Nephron (organoid): ENCODE data around the gene ARIH2.

Experiments used
- H3K27ac Mint-ChIP-seq, 3 experiments: 2 replicates each; pipeline ENCODE4 v1.8.0; 2020; ENCODE audit warnings: mixed read lengths in 3 of 3, mild to moderate bottlenecking in 2 of 3, moderate library complexity in 1 of 3
- H3K27me3 Mint-ChIP-seq: 2 replicates; pipeline ENCODE4 v1.8.0; 2021; ENCODE audit warnings: low read depth, mild to moderate bottlenecking, moderate library complexity, mixed read lengths
- H3K36me3 Mint-ChIP-seq: 2 replicates; pipeline ENCODE4 v1.8.0; 2020; ENCODE audit warnings: low read depth, mixed read lengths
- H3K4me1 Mint-ChIP-seq: 2 replicates; pipeline ENCODE4 v1.8.0; 2020; ENCODE audit warnings: mixed read lengths
- H3K4me3 Mint-ChIP-seq, 3 experiments: 2 replicates each; pipeline ENCODE4 v1.8.0; 2020; ENCODE audit warnings: mild to moderate bottlenecking in 3 of 3, mixed read lengths in 3 of 3, moderate library complexity in 2 of 3
- H3K9me3 Mint-ChIP-seq: 2 replicates; pipeline ENCODE4 v1.8.0; 2020; ENCODE audit warnings: mixed read lengths
- TF ChIP-seq, protein P1 (sequence below), 3 experiments: fragments of 200-600 bp; sonication (generic); IDR thresholded peaks; one replicate each; pipeline ENCODE4 v1.5.0; 2021; ENCODE audit warnings: antibody characterized with exemption in 3 of 3; ENCODE audit not compliant: unreplicated experiment in 3 of 3

ARIH2 gene

DNA sequence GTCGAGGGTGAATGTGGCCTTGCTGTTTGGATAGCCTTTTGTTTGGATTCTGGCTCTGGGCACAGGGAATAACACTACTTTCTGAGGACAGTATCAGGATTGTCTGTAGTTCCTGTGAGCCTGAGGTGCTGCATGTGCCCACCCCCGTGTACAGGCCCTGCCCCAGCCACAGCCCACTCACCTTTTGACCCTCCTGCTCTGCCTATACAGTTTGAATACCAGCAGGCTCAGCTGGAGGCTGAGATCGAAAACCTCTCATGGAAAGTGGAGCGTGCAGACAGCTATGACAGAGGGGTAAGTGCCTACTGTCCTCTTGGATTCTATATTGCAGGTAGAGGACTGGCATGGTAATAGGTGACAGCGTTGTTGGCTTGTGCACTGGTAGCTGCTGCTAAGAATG, 64.0 kb downstream of the ARIH2 start:
- H3K27ac Mint-ChIP-seq, result no peak overlapping the region
- H3K9me3 Mint-ChIP-seq, result no peaks in the 10 kb centered on the region
- TF ChIP-seq, protein P1, sequence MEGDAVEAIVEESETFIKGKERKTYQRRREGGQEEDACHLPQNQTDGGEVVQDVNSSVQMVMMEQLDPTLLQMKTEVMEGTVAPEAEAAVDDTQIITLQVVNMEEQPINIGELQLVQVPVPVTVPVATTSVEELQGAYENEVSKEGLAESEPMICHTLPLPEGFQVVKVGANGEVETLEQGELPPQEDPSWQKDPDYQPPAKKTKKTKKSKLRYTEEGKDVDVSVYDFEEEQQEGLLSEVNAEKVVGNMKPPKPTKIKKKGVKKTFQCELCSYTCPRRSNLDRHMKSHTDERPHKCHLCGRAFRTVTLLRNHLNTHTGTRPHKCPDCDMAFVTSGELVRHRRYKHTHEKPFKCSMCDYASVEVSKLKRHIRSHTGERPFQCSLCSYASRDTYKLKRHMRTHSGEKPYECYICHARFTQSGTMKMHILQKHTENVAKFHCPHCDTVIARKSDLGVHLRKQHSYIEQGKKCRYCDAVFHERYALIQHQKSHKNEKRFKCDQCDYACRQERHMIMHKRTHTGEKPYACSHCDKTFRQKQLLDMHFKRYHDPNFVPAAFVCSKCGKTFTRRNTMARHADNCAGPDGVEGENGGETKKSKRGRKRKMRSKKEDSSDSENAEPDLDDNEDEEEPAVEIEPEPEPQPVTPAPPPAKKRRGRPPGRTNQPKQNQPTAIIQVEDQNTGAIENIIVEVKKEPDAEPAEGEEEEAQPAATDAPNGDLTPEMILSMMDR (IDR thresholded peaks at IDR 0.05; ENCODE audit: unreplicated experiment in 3 of 3), result no peak
- peaks cover 44% of the 10 kb centered on the region for H3K36me3 Mint-ChIP-seq
- no peaks in the 10 kb centered on the region for H3K27me3 Mint-ChIP-seq
- H3K4me3 Mint-ChIP-seq, result no peak overlapping the region
- peaks cover under 1% of the 10 kb centered on the region for H3K4me1 Mint-ChIP-seq

- H3K27me3 Mint-ChIP-seq, result no peaks in the 10 kb centered on the region
- no peaks in the 10 kb centered on the region for H3K9me3 Mint-ChIP-seq
- peaks cover 41% of the 10 kb centered on the region for H3K36me3 Mint-ChIP-seq
- no peak overlapping the region for H3K4me3 Mint-ChIP-seq
- TF ChIP-seq, protein P1 (IDR thresholded peaks at IDR 0.05; ENCODE audit: unreplicated experiment in 3 of 3), result no peak
- H3K4me1 Mint-ChIP-seq, result peaks cover 5% of the 10 kb centered on the region
- no peak overlapping the region for H3K27ac Mint-ChIP-seq
These were observed 64.5 kb downstream of the ARIH2 start for GRCh38 chr3:48983096-48983495.

- H3K4me3 Mint-ChIP-seq, result no peak overlapping the region
- H3K36me3 Mint-ChIP-seq, result peaks cover 33% of the 10 kb centered on the region
- H3K9me3 Mint-ChIP-seq, result no peaks in the 10 kb centered on the region
- no peaks in the 10 kb centered on the region for H3K27me3 Mint-ChIP-seq
- TF ChIP-seq, protein P1 (IDR thresholded peaks at IDR 0.05; ENCODE audit: unreplicated experiment in 3 of 3), result no peak
- no peak overlapping the region for H3K27ac Mint-ChIP-seq
- peaks cover 15% of the 10 kb centered on the region for H3K4me1 Mint-ChIP-seq
These were observed 66.0 kb downstream of the ARIH2 start for GRCh38 chr3:48984663-48985062.

DNA sequence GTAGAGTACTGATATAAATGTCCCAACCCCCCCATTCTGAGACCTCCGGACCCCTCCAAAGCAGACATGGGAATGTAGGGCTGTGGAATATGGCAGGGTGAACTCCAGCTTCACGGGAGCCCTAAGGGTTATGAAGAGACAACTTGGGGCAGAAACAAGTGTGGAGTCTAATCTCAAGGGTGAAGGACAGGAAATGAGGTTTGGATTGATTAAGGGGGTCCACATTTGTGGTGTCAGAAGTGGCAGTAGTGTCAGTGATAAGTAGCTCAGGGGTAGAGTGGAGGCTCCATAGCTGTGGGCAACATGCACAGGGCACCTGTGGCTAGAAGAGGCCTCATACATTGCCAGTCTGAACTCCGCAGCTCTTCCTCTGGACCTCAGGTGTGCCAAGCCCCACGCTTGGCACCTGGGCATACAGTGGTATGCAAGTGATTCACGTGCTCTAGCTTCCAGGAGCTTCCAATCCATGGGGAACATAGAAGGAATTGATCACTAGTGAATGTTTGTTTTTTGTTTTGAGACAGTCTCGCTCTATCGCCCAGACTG, 67.3 kb downstream of the ARIH2 start:
- H3K4me3 Mint-ChIP-seq, result peak overlapping the region in 1 of 3 experiments; percentile 9
- no peaks in the 10 kb centered on the region for H3K27me3 Mint-ChIP-seq
- TF ChIP-seq, protein P1 (IDR thresholded peaks at IDR 0.05; ENCODE audit: unreplicated experiment in 3 of 3), result no peak
- peaks cover 18% of the 10 kb centered on the region for H3K4me1 Mint-ChIP-seq
- no peaks in the 10 kb centered on the region for H3K9me3 Mint-ChIP-seq
- H3K36me3 Mint-ChIP-seq, result peaks cover 26% of the 10 kb centered on the region
- H3K27ac Mint-ChIP-seq, result no peak overlapping the region

- Mint-ChIP-seq H3K36me3 (peaks cover 3% of the 10 kb centered on the region), H3K27ac (peak overlapping the region; percentile 94 to 98 (median 97)), H3K4me1 (peaks cover 30% of the 10 kb centered on the region), H3K27me3 (no peaks in the 10 kb centered on the region), H3K9me3 (no peaks in the 10 kb centered on the region), H3K4me3 (peak overlapping the region; percentile 87 to 98 (median 97))
- TF ChIP-seq, protein P1 (IDR thresholded peaks at IDR 0.05; ENCODE audit: unreplicated experiment in 3 of 3), result no peak
These were observed 70.6 kb downstream of the ARIH2 start for GRCh38 chr3:48989126-48989795.
